ENCODE data around the gene NNAT. TPM values are rescaled to one million over a fixed set of nuclear protein-coding genes. Genes with fewer than 3 reads are reported as not detected.

Gene NNAT
- total RNA-seq, 2 donors from 2014 or later, result 0.78 to 2.6 TPM

- Histone ChIP-seq H3K27me3 (no peaks in the 10 kb centered on the region), H3K4me1 (peaks cover 0 to 39% of the 10 kb centered on the region in 2 donors), H3K9me3 (no peaks in the 10 kb centered on the region), H3K36me3 (no peaks in the 10 kb centered on the region), H3K27ac (peak overlapping the region; percentile 95 to 96), H3K4me3 (peak overlapping the region; percentile 97 to 100)
- peak; percentile 46 for DNase-seq (ENCODE audit: low spot score)
- no peak for TF ChIP-seq CTCF (IDR thresholded peaks at IDR 0.05)
These were observed 7.6 kb downstream of the NNAT start for GRCh38 chr20:37528446-37529213.

GRCh38 chr20:37529214-37529967, 8.3 kb downstream of the NNAT start:
- no peak for TF ChIP-seq CTCF (IDR thresholded peaks at IDR 0.05)
- DNase-seq (ENCODE audit: low spot score), result no peak
- Histone ChIP-seq H3K27me3 (no peaks in the 10 kb centered on the region), H3K4me1 (peaks cover 0 to 36% of the 10 kb centered on the region in 2 donors), H3K36me3 (no peaks in the 10 kb centered on the region), H3K4me3 (no peak overlapping the region), H3K9me3 (no peaks in the 10 kb centered on the region), H3K27ac (no peak overlapping the region)

- TF ChIP-seq CTCF (IDR thresholded peaks at IDR 0.05), result no peak
- H3K4me3 ChIP-seq, result no peak overlapping the region
- no peaks in the 10 kb centered on the region for H3K36me3 ChIP-seq
- no peaks in the 10 kb centered on the region for H3K9me3 ChIP-seq
- no peak overlapping the region for H3K27ac ChIP-seq
- no peak for DNase-seq (ENCODE audit: low spot score)
- H3K27me3 ChIP-seq, result no peaks in the 10 kb centered on the region
- H3K4me1 ChIP-seq, result peaks cover 0 to 31% of the 10 kb centered on the region in 2 donors
These were observed 9.0 kb downstream of the NNAT start for GRCh38 chr20:37529968-37530600.

GRCh38 chr20:37530696-37531095, 9.6 kb downstream of the NNAT start:
- Histone ChIP-seq H3K36me3 (no peaks in the 10 kb centered on the region), H3K4me3 (no peak overlapping the region), H3K9me3 (no peaks in the 10 kb centered on the region), H3K4me1 (peaks cover 0 to 25% of the 10 kb centered on the region in 2 donors), H3K27ac (no peak overlapping the region), H3K27me3 (no peaks in the 10 kb centered on the region)
- no peak for DNase-seq (ENCODE audit: low spot score)
- no peak for TF ChIP-seq CTCF (IDR thresholded peaks at IDR 0.05)

- H3K4me3 ChIP-seq, result no peak overlapping the region
- H3K36me3 ChIP-seq, result no peaks in the 10 kb centered on the region
- no peak overlapping the region for H3K27ac ChIP-seq
- TF ChIP-seq CTCF (IDR thresholded peaks at IDR 0.05), result no peak
- H3K27me3 ChIP-seq, result no peaks in the 10 kb centered on the region
- DNase-seq (ENCODE audit: low spot score), result no peak
- peaks cover 0 to 14% of the 10 kb centered on the region in 2 donors for H3K4me1 ChIP-seq
- no peaks in the 10 kb centered on the region for H3K9me3 ChIP-seq
These were observed 10.8 kb downstream of the NNAT start for GRCh38 chr20:37531856-37532255.

Data from right atrium auricular region (tissue), 2 donors.